ENCODE measurements around the gene MBNL3.

Gene MBNL3

DNA sequence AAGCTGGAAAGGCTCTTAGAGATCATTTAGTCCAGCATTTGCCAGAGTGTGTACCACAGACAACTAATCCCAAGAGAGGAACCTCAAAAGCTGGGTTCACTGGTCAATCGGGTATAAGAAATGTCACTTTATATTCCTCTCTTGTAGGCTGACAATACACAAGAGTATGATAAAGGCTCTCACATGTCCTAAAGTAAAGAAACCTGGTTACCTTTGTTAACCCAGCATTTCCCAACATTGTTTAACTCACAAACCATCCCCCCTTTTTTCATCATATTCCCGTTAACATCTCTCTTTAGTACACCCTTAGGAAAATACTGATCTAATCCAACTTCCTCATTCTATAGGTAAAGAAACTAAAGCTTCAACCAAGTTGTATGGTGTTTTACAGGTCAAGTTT, 74.4 kb downstream of the MBNL3 start:
- no peak for DNase-seq (ENCODE audit: low read depth)

DNA sequence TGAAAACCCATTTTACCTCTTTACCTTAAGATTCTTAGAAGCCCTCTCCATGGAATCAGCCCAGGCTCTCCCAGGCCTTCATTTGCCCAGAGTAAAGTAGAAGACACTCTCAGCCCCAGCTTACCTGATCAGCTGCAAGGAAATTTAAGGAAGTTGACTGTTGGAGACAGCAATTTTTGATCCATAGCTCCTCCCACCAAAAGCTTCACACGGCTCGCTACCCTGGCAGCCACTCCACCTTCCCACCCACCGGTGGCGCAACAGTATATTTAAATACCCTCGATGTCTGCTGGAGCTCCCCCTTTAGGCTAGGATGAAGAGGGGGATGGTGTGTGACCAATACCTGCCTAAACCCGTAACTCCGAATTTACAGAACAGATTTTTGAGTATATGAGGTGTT, 75.4 kb downstream of the MBNL3 start:
- DNase-seq (ENCODE audit: low read depth), result no peak

DNA sequence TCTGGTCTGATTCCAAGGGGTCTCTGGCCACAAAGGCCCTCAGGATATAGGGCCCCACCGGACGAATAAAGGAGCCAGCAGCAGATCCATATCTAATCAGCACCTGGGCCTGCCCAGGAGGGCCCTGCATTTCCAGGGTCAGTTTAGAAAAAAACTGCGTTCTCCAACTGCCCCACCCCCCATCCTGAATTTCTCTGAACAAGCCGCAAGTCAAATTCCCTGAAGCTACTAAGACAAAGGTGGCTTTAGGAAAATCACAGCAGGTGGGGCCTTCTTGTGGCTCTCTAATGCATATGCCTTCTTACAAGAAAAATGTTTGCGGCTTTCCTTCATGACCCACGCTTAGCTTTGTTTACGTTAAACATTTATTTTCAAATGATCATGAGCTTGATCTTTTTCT, 76.6 kb downstream of the MBNL3 start:
- no peak for DNase-seq (ENCODE audit: low read depth)

DNA sequence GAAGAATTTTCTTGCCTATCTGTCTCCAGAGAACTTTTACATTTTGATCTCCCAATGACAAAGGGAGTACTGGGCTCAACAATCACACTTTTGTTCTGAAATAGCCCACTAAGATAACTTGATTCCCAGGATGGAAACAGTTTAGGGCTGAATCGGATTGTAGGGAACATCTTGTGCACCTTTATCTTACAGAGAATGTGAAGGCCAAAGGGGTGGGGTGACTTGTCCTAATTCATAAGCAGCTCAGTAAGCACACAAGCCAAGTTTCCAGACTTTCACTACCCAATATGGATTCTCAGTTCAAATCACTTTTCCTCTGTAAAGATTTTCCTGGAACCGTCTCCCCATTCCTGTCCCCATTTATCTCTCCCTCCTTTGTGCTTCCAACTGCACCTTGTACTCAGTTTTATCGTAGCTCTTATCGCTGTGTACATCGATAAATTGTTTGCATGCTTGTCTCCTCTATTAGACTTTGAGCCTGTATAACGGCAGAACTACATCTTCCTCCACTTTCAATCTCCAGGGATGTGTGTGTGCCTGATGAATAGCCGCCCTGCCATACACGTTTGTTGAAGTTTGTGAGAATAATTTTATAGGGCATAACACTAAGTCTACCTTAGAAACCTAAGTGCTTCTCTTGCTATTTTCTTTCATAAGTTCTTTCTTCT, 77.4 kb downstream of the MBNL3 start:
- DNase-seq (ENCODE audit: low read depth), result no peak

DNA sequence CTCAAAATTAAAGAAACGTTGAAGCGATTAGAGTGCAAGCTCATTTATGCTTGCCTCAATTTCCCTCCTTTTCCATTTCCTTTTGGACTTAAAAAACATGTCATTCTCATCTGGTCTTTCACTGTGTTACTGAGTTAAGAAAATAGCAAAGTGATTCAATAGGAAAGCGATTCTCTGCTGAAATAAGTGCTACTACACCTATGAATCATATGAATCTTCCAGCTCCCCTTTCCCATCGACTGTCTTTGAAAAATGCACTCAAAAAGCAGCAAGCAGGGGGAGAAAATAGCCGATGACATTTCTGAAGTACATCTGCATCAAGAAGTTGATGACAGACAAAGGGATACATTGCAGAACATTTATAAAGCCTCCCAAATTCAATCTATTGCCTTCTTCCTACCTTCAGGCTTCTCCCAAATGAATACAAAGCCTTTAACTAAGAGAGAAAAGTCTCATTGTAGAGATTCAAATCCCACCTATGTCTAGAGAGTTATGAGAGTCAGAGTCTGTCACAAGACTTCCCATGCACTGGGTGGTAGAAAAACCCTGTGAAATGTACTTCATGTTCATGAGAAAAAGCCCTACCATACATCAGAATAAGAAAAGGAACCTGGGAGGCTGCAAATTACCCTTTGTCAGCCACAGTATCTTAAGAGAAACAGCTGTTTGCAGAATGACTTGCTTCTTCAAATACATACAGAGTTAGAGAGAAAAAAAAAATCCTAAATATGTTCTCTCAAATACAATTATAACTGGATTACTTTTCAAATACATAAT, 78.9 kb downstream of the MBNL3 start:
- no peak for DNase-seq (ENCODE audit: low read depth)

DNA sequence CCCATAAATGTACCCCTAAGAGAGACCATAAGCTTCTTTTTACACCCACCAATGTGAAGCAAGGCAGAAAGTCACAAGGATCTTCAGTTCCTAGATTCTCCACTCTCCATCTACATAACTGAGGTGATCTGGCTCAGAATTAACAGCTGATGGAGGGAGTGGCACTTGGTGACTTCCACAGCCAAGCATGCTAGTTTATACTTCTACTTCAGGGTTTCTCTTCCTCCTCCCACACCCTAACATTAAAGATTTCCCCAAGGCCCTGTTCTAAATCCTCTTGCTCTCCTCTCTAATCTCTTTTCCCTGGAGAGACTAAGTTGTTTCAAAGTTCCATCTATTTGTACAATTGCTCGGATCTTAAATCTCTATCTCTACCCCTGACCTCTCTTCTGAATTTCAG, 81.1 kb downstream of the MBNL3 start:
- DNase-seq (ENCODE audit: low read depth), result no peak

DNA sequence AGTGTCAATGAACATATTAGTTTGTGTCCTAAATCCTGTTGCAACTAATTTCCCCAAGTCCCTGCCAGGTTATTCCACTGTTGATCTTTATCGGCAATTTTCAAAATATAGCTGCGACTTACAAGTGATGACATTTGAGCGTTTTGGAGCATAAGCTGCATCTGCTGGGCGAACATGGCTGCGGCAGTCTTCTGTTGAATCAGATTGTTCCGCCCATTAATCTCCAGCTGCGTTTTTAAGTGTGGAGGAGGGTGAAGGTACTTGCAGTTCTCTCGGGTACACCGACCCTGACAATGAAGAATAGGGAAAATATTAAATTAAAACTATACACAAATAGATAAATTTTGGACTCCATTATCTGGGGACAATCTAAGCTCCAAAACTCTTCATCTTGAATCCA, 82.7 kb downstream of the MBNL3 start:
- DNase-seq (ENCODE audit: low read depth), result no peak

DNA sequence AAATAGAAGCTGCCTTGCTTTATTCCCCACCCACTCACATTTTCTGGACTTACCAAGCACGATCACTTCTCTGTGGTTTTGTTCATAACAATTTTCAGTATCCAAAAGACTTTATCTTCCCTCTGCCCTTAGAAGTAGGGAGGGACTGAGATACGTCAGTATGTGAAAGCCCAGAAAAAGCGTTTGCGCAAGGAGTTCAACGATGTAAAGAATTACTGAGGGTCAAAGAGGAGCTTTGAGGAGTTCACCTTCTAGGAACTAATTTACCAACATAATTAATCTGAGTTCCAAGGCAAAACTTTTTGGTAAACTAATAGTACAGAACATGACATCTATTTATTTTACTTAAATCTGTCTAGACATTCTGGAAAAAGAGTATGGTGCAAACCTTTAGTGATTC, 84.6 kb downstream of the MBNL3 start:
- DNase-seq (ENCODE audit: low read depth), result no peak

DNA sequence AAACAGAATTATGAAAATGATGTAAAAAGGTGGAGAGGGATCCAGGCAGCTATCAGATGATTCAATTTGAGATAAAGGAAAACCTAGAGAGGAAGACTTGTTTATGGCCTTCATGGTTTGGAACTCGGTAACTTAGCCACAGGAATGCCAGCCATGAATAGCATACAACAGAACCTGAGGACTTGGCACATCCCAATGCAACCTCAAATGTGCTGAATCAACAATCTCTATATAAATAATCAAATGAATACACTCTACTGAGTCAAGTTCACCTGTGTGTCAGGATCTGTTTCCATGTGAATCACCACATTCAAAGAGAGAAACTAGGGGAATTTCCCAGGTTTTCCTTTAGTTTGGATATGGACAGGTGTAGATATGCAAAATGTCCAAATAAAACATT, 86.9 kb downstream of the MBNL3 start:
- DNase-seq (ENCODE audit: low read depth), result no peak

DNA sequence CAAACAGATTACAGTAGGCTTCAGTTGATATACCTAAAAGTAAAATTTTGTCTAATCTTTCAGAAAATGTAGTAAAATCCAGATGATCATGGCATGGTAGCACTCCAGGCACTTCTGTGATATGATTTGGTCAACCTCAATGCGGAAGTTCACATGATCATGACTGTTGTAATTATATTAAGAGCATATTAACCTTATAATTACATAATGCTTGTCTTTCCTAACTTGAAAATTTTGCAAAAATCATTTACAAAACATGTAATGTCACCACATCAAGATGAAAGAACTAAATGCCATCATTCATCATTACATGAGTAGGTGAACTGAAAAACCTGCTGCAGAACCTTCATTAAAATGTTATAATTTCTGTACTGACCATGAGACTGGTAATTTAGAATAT, 88.1 kb downstream of the MBNL3 start:
- no peak for DNase-seq (ENCODE audit: low read depth)

DNA sequence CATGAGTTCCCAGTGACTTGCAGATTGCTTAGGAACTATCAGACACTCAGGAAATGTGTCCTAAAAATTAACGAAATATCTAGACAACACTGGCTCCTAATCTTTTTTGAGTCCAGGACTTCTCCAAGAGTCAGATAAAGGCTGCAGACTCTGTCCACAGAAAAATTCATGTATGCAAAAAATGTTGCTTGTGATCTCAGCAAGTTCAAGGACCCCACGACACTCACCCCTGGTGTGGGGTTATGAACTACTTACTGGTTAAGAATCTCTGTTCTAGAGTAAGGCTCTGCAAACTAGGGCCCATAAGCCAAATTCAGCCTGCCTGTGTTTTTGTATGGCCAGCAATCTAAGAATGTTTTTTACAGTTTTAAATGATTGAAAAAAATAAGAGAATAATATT, 93.2 kb downstream of the MBNL3 start:
- DNase-seq (ENCODE audit: low read depth), result no peak

DNA sequence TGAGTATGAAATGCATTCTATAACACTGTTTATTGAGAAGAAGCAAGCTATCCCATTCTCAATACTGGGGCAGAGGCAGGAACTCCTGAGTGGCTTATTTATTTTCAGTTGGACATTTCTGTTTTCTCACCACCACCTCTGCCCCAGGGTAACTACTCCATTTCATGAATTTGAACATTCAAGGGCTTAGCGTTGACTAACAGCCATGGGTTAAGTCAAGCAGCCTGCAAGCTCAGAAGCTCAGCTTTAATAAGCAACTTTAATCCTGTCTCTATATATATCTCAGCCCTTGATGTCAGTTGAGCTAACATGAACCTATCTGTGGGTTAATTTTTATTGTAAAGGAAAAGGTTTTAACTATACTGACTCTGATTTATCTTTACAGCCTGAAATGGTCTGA, 93.8 kb downstream of the MBNL3 start:
- no peak for DNase-seq (ENCODE audit: low read depth)

DNA sequence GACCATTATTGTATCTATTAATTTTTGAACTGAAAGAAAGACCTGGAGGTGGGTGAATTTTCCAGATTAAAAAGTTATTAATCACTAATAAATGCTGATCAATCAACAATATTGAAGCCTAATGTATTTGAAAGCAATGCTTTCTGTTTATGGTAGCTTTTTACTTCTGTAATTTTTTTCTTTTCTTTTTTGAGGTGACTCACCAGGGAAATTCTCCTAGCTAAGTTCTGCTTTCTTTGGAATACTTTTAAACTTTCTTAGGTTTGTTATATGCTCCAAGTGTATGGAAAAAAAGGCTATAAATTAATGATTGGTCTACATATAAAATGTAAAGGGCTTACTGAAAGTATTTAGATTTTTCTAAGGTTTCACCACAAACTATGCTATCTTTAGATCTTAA, 94.2 kb downstream of the MBNL3 start:
- DNase-seq (ENCODE audit: low read depth), result no peak

DNA sequence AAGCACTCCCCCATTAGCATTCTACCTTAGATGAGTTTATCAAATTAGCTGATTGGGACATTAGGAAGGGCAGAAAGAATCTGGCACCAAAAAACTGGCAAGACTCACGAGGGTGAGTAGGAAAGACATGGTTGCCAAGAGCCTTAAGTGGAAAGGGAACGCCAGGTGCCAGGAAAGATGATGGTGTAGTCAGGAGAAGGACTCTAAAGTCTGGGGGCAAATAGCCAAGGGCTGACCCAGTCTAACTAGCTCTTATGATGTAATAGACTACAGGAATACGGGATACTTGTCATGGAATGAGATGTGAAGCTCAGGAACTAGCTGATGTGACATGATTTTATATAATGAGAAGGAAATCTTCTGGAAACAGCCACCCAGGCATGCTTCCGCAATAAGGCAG, 94.8 kb downstream of the MBNL3 start:
- no peak for DNase-seq (ENCODE audit: low read depth)

DNA sequence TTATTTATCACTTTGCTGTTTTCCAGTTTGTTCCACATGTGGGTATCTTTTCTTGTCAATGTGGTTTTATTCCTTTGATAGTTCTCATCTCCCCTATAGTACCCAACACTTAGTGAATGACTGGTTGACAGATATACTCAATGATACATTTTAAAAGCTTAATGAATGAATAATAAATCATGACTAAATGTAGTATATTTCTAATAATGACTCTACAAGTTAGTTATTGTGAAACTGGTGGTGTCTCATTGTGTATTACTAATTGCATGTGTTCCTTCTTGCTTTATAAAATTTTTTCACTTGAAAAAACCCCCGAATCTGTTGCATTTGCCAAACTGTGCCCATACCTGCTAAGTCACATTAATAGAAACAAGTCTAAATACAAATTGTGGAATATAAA, 95.4 kb downstream of the MBNL3 start:
- no peak for DNase-seq (ENCODE audit: low read depth)

DNA sequence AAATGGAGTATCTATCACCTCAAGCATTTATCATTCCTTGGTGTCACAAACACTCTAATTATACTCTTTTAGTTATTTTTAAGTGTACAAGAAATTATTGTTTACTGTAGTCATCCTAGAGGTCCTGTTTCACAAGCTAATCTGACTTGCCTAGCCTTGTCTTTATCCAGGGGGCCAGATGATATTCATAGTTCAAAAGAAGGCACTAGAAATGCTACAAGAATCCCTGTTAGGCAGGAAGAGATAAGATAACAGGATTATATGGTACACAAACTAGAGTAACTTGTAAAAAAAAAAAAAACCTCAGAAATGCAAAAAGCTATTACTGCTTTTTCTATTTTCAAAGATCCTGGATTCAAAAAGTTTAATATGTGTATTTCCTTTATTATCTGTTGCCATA, 95.8 kb downstream of the MBNL3 start:
- no peak for DNase-seq (ENCODE audit: low read depth)

DNA sequence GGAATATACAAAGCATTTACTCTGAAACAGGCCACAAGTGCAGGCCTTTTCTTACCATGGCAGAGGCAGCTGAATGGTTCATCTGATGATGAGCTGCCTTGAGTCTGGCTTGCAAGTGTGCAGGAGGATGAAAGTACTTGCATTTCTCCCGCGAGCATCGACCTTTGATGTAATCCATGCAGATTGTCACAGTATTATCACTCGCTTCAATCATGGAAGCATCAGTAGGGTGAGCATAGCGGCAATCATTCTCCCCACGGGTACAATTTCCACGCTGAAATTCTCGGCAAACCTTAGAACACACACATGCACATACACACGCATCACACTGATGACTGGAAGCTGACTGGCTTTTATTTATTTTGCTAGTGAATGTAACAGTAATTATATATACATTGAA, 98.0 kb downstream of the MBNL3 start:
- no peak for DNase-seq (ENCODE audit: low read depth)

DNA sequence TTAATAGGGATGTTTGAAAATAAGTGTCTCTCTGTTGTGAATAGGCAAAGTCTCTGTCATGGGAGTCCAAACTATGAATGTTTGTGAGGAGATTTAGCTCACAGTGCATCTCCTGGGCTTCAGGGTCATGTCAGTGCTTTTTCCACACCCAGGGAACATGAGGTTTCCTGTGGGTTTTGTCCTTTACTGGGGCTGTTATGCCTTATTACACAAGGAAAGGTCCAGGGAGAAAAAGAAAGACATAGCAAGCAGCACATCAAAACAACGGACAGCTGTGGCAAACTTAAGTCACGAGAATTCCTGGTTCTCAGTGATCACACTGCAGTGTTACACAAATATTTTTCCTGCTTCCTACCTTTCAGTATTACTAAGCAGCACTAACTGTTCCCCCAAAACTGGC, 99.4 kb downstream of the MBNL3 start:
- DNase-seq (ENCODE audit: low read depth), result no peak

DNA sequence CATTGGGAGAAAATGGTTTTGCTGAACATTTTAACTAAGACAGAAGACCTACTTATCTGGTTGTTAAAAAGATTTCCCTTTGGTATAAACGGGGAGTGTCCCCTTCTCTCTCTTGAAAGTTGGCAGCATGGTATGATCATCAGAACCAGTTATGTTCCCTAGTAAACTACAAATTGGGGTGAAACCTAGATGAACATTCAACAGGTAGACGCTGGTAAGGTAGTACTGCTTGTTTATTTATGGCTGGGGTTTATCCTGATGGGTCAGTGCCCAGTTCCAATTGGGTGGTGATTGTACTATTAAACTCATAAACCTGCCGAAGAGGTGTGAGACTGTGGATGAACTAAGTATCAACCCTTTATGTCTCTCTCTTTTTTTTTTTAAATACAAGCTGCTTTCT, 100.5 kb downstream of the MBNL3 start:
- no peak for DNase-seq (ENCODE audit: low read depth)

DNA sequence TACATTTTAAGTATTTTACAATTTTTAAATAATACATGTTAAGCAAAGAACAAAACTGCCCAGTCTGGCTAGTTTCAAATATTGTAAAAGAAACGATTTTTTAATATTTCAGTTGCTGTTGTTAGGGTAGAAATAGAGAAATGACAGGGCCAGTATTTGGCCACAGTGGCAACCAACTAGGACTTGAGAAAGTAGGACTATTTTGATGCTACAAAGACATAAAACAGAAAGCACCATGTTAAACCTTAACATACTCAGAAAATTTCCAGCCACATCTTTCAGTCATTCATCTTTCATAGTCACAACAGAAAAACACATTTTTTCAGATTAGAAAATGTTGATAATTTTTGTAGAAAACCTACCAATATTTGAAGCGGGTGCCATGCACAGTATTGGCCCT, 104.5 kb downstream of the MBNL3 start:
- DNase-seq (ENCODE audit: low read depth), result no peak

DNA sequence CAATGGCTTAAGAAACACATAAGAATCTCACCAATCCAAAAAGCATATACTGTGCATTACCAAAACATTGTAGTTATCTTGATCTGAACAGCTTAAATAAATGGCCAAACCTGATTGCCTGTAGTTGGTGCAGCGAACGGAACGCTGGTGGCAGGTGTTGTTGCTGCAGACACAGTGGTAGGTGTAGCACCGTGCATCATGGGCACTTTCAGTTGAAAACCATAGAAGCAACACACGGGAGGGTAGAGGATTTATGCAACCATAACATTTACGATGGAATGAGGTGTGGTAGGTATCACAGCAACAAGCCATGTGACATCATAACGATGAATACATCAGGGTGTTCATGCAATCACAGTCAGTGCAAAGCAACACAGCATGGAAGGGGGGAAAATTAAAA, 106.8 kb downstream of the MBNL3 start:
- DNase-seq (ENCODE audit: low read depth), result no peak

DNA sequence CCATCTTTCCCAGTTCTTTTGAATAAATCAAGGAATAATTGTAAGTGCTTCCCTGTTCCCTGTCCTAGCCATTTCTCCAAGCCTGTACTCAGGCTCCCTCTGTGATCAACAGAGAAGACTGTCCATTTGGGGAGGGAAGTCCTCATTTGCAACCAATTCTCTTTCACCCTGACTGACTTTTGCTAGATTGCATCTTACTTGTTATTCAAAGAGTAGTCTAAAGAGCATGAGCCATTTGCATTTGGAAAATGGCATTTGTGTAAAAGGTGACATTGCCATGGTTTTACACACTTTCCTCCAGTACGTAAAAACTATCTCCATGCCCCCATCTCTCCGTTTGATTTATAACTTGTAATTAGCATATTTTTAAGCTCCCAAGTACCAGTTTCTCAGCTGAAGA, 110.6 kb downstream of the MBNL3 start:
- no peak for DNase-seq (ENCODE audit: low read depth)

DNA sequence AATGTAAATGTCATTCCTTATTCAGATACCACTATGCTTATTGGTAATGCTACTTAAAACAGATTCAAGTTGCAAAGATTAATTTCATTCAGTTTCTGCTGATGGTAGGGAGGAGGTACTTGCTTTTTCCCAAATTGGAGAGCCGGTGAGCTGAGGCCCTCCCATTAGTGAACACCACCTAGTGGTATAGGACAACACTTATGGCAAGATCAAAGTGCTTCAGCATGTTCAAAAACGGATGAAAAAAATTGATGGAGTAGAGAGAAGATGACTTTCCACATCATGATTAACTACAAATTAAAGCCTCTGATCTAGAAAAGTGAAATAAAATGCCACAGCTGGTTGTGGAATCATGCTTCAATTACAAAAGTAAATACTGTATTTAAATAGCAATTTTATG, 112.9 kb downstream of the MBNL3 start:
- DNase-seq (ENCODE audit: low read depth), result no peak

DNA sequence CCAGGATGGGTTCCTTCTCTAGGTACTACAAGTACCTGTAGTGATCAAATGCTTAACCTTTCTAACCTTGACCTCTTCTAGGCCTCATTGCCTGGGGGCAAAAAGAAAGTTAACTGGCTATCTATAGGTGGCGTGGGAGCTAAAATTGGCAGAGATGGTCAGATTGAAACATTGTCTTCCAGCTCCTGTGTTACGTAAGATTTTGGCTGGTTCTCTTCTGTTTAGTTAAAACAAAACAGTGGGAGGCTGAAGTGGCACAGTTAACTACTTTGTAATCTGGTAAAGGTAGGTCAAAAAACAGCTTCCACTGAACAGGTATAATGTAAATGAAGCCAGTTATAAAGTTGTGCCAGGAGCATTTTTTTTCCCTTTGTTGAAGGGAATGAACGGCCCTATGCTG, 115.2 kb downstream of the MBNL3 start:
- DNase-seq (ENCODE audit: low read depth), result no peak

Measured in EH (cell line).